ENCODE data around the gene ZNF761. TPM values are rescaled to one million over a fixed set of nuclear protein-coding genes. Genes with fewer than 3 reads are reported as not detected.

Gene ZNF761
- 42.9 and 43.2 TPM in 2 replicates for polyA plus RNA-seq (2013)

DNA sequence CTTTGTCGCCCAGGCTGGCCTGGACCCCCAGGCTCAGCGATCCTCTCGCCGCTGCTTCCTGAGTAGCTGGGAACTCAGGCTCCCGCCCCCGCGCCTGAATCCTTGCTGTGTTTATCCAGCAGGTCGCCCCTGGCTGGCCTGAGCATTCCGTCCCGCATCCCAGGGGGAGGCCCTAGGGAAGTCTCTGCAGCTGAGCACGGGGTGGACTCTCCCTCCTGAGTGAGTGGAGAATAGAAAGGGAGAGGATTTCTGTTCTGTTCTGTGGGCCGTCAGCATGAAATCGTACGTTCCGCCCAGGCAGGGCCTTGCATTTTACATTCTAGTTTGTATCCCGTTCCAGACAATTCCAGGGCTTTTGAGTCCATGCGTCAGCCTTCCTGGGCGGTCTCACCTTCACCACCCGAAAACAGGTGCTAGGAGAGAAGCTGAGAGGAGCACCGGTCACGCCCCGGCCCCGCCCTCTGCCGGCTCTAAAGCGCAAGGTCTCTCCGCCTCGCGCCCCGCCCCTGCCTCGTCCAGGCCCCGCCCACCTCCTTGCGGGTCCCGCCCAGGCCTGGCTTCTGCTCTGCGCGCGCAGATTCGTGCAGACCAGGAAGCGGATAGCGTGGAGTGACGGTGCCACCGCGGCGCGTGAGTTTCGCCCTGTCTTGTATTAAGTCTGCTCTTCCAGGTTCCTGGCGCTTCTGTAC is at the start of gene ZNF761:
Gene ZNF761 (plus strand): TSS at position 586 of the 689 bp plus-strand sequence. CDS start 15,285 bp downstream, outside the sequence.
- Histone ChIP-seq H3K4me2 (ENCODE audit: low read length) (peak within 1 kb of the TSS; percentile 86), H4K12ac (ENCODE audit: low read depth, low read length) (peak within 1 kb of the TSS; percentile 12), H3K4me1 (ENCODE audit: control insufficient read depth in 1 of 2, insufficient read depth in 2 of 2, low read length in 2 of 2) (peaks cover 1 to 2% of the 10 kb centered on the region in 2 experiments), H3K14ac (ENCODE audit: low read length) (peak within 1 kb of the TSS; percentile 77), H3K4me3 (ENCODE audit: low read depth, low read length) (peak within 1 kb of the TSS; percentile 74), H2BK5ac (ENCODE audit: low read depth, low read length, poor library complexity) (peak within 1 kb of the TSS; percentile 42), H4K91ac (ENCODE audit: low read depth, low read length) (peak within 1 kb of the TSS; percentile 32), H2AK5ac (ENCODE audit: low read length) (peak within 1 kb of the TSS; percentile 87), H3K18ac (ENCODE audit: low read length) (peak within 1 kb of the TSS; percentile 80), H3K23ac (ENCODE audit: low read length) (no peak within 1 kb of the TSS), H3K79me1 (ENCODE audit: low read length) (peaks cover 6% of the 10 kb centered on the region), H3K9ac (ENCODE audit: low read length) (peak within 1 kb of the TSS; percentile 34), H3K4ac (ENCODE audit: low read depth, low read length) (peak within 1 kb of the TSS; percentile 91), H3K79me2 (ENCODE audit: control insufficient read depth, insufficient read depth, low read length, poor library complexity) (peaks cover 3% of the 10 kb centered on the region), H2BK120ac (ENCODE audit: insufficient read depth, low read length, poor library complexity) (no peak within 1 kb of the TSS), H3K27ac (ENCODE audit: low read depth, low read length) (peak within 1 kb of the TSS; percentile 14), H3K36me3 (ENCODE audit: control insufficient read depth in 1 of 2, insufficient read depth in 2 of 2, low read length in 2 of 2) (peaks cover 7 to 14% of the 10 kb centered on the region in 2 experiments), H2BK12ac (ENCODE audit: low read length) (no peak within 1 kb of the TSS), H4K8ac (ENCODE audit: low read depth, low read length) (peak within 1 kb of the TSS; percentile 80), H3K27me3 (ENCODE audit: insufficient read depth, low read length) (no peaks in the 10 kb centered on the region), H3K9me3 (ENCODE audit: insufficient read depth, low read depth, low read length) (no peaks in the 10 kb centered on the region), H2AFZ (ENCODE audit: insufficient read depth, low read length, poor library complexity) (peak within 1 kb of the TSS; percentile 50)
- peak; percentile 98 for DNase-seq
- WGBS (ENCODE audit: extremely low coverage, insufficient coverage, insufficient read length), result no CpG with 5 or more reads among the region's 46 CpGs

- Histone ChIP-seq H3K18ac (ENCODE audit: low read length) (no peak overlapping the region), H2BK120ac (ENCODE audit: insufficient read depth, low read length, poor library complexity) (no peak overlapping the region), H3K14ac (ENCODE audit: low read length) (no peak overlapping the region), H3K36me3 (ENCODE audit: control insufficient read depth in 1 of 2, insufficient read depth in 2 of 2, low read length in 2 of 2) (no peaks in the 10 kb centered on the region), H3K4me1 (ENCODE audit: control insufficient read depth in 1 of 2, insufficient read depth in 2 of 2, low read length in 2 of 2) (no peaks in the 10 kb centered on the region), H4K12ac (ENCODE audit: low read depth, low read length) (no peak overlapping the region), H3K23ac (ENCODE audit: low read length) (no peak overlapping the region), H3K79me1 (ENCODE audit: low read length) (no peaks in the 10 kb centered on the region), H3K79me2 (ENCODE audit: control insufficient read depth, insufficient read depth, low read length, poor library complexity) (no peaks in the 10 kb centered on the region), H2BK12ac (ENCODE audit: low read length) (no peak overlapping the region), H2BK5ac (ENCODE audit: low read depth, low read length, poor library complexity) (no peak overlapping the region), H3K4me2 (ENCODE audit: low read length) (no peak overlapping the region), H3K4ac (ENCODE audit: low read depth, low read length) (no peak overlapping the region), H3K27ac (ENCODE audit: low read depth, low read length) (no peak overlapping the region), H3K9me3 (ENCODE audit: insufficient read depth, low read depth, low read length) (peaks cover 8% of the 10 kb centered on the region), H3K4me3 (ENCODE audit: low read depth, low read length) (no peak overlapping the region), H4K91ac (ENCODE audit: low read depth, low read length) (no peak overlapping the region), H2AK5ac (ENCODE audit: low read length) (no peak overlapping the region), H2AFZ (ENCODE audit: insufficient read depth, low read length, poor library complexity) (no peak overlapping the region), H3K27me3 (ENCODE audit: insufficient read depth, low read length) (no peaks in the 10 kb centered on the region), H4K8ac (ENCODE audit: low read depth, low read length) (no peak overlapping the region), H3K9ac (ENCODE audit: low read length) (no peak overlapping the region)
- DNase-seq, result peak in 1 of 2 donors; percentile 8
- WGBS (ENCODE audit: extremely low coverage, insufficient coverage, insufficient read length), result no CpG with 5 or more reads among the region's 3 CpGs
Measured at GRCh38 chr19:53388168-53388567, 43.6 kb upstream of the ZNF761 start.

- DNase-seq, result no peak
- no peak overlapping the region for H2AK5ac ChIP-seq (ENCODE audit: low read length)
- no peak overlapping the region for H4K8ac ChIP-seq (ENCODE audit: low read depth, low read length)
- H3K4me3 ChIP-seq (ENCODE audit: low read depth, low read length), result no peak overlapping the region
- H2BK12ac ChIP-seq (ENCODE audit: low read length), result no peak overlapping the region
- peaks cover 7% of the 10 kb centered on the region for H3K9me3 ChIP-seq (ENCODE audit: insufficient read depth, low read depth, low read length)
- no peak overlapping the region for H3K27ac ChIP-seq (ENCODE audit: low read depth, low read length)
- H3K27me3 ChIP-seq (ENCODE audit: insufficient read depth, low read length), result no peaks in the 10 kb centered on the region
- H4K91ac ChIP-seq (ENCODE audit: low read depth, low read length), result no peak overlapping the region
- H3K23ac ChIP-seq (ENCODE audit: low read length), result no peak overlapping the region
- no peak overlapping the region for H3K18ac ChIP-seq (ENCODE audit: low read length)
- no peaks in the 10 kb centered on the region for H3K79me1 ChIP-seq (ENCODE audit: low read length)
- no peak overlapping the region for H3K4me2 ChIP-seq (ENCODE audit: low read length)
- H3K9ac ChIP-seq (ENCODE audit: low read length), result no peak overlapping the region
- H2AFZ ChIP-seq (ENCODE audit: insufficient read depth, low read length, poor library complexity), result no peak overlapping the region
- H3K36me3 ChIP-seq (ENCODE audit: control insufficient read depth in 1 of 2, insufficient read depth in 2 of 2, low read length in 2 of 2), result no peaks in the 10 kb centered on the region
- no peaks in the 10 kb centered on the region for H3K79me2 ChIP-seq (ENCODE audit: control insufficient read depth, insufficient read depth, low read length, poor library complexity)
- no peak overlapping the region for H2BK5ac ChIP-seq (ENCODE audit: low read depth, low read length, poor library complexity)
- H4K12ac ChIP-seq (ENCODE audit: low read depth, low read length), result no peak overlapping the region
- H2BK120ac ChIP-seq (ENCODE audit: insufficient read depth, low read length, poor library complexity), result no peak overlapping the region
- peaks cover under 1% of the 10 kb centered on the region in 2 experiments for H3K4me1 ChIP-seq (ENCODE audit: control insufficient read depth in 1 of 2, insufficient read depth in 2 of 2, low read length in 2 of 2)
- no peak overlapping the region for H3K4ac ChIP-seq (ENCODE audit: low read depth, low read length)
- no CpG with 5 or more reads among the region's 5 CpGs for WGBS (ENCODE audit: extremely low coverage, insufficient coverage, insufficient read length)
- H3K14ac ChIP-seq (ENCODE audit: low read length), result no peak overlapping the region
Measured at GRCh38 chr19:53388904-53389303, 42.9 kb upstream of the ZNF761 start.

- peaks cover 5% of the 10 kb centered on the region for H3K9me3 ChIP-seq (ENCODE audit: insufficient read depth, low read depth, low read length)
- H2AK5ac ChIP-seq (ENCODE audit: low read length), result no peak overlapping the region
- no peak overlapping the region for H3K23ac ChIP-seq (ENCODE audit: low read length)
- H3K79me2 ChIP-seq (ENCODE audit: control insufficient read depth, insufficient read depth, low read length, poor library complexity), result peaks cover 2% of the 10 kb centered on the region
- H3K9ac ChIP-seq (ENCODE audit: low read length), result no peak overlapping the region
- no peak overlapping the region for H4K91ac ChIP-seq (ENCODE audit: low read depth, low read length)
- H2BK5ac ChIP-seq (ENCODE audit: low read depth, low read length, poor library complexity), result no peak overlapping the region
- no peak overlapping the region for H2BK120ac ChIP-seq (ENCODE audit: insufficient read depth, low read length, poor library complexity)
- H3K27ac ChIP-seq (ENCODE audit: low read depth, low read length), result no peak overlapping the region
- no peaks in the 10 kb centered on the region for H3K27me3 ChIP-seq (ENCODE audit: insufficient read depth, low read length)
- H2BK12ac ChIP-seq (ENCODE audit: low read length), result no peak overlapping the region
- no peak overlapping the region for H4K8ac ChIP-seq (ENCODE audit: low read depth, low read length)
- no peaks in the 10 kb centered on the region for H3K36me3 ChIP-seq (ENCODE audit: control insufficient read depth in 1 of 2, insufficient read depth in 2 of 2, low read length in 2 of 2)
- no peak overlapping the region for H3K4me2 ChIP-seq (ENCODE audit: low read length)
- no peak overlapping the region for H3K18ac ChIP-seq (ENCODE audit: low read length)
- no peak for DNase-seq
- H3K4me3 ChIP-seq (ENCODE audit: low read depth, low read length), result no peak overlapping the region
- no peak overlapping the region for H3K4ac ChIP-seq (ENCODE audit: low read depth, low read length)
- H4K12ac ChIP-seq (ENCODE audit: low read depth, low read length), result no peak overlapping the region
- no CpG with 5 or more reads among the region's 8 CpGs for WGBS (ENCODE audit: extremely low coverage, insufficient coverage, insufficient read length)
- peaks cover 2 to 3% of the 10 kb centered on the region in 2 experiments for H3K4me1 ChIP-seq (ENCODE audit: control insufficient read depth in 1 of 2, insufficient read depth in 2 of 2, low read length in 2 of 2)
- no peak overlapping the region for H2AFZ ChIP-seq (ENCODE audit: insufficient read depth, low read length, poor library complexity)
- no peak overlapping the region for H3K14ac ChIP-seq (ENCODE audit: low read length)
- H3K79me1 ChIP-seq (ENCODE audit: low read length), result peaks cover 2% of the 10 kb centered on the region
Measured at GRCh38 chr19:53389571-53389970, 42.2 kb upstream of the ZNF761 start.

Measured in trophoblast cell (in vitro differentiated cells and primary cell).